ENCODE results near the gene PRKCH. TPM values are rescaled to one million over a fixed set of nuclear protein-coding genes. Genes with fewer than 3 reads are reported as not detected.

The PRKCH gene
- total RNA-seq, 4 donors from 2014 or later = 15.7 to 74.7 (median 38.4) TPM

DNA sequence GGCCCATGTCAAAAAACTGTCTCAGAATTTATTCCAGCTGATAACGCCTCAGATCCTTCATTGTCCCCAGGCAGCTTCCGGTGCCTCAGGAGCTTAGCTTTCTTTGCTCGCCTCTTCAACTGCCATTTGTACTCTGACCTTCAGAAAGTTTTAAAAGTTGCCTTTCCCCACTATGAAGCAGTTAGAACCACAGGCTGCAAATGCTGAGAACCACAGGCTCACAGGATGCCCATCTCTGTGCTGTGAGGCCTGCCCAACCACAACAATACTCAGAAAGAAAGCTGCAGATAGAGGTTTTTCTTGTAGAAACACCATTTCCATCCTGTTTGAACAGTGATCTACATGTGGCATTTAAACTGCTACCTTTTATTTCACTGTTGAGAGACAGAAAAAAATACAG, 131.1 kb downstream of the PRKCH start:
- TF ChIP-seq, protein P1, sequence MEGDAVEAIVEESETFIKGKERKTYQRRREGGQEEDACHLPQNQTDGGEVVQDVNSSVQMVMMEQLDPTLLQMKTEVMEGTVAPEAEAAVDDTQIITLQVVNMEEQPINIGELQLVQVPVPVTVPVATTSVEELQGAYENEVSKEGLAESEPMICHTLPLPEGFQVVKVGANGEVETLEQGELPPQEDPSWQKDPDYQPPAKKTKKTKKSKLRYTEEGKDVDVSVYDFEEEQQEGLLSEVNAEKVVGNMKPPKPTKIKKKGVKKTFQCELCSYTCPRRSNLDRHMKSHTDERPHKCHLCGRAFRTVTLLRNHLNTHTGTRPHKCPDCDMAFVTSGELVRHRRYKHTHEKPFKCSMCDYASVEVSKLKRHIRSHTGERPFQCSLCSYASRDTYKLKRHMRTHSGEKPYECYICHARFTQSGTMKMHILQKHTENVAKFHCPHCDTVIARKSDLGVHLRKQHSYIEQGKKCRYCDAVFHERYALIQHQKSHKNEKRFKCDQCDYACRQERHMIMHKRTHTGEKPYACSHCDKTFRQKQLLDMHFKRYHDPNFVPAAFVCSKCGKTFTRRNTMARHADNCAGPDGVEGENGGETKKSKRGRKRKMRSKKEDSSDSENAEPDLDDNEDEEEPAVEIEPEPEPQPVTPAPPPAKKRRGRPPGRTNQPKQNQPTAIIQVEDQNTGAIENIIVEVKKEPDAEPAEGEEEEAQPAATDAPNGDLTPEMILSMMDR (IDR thresholded peaks at IDR 0.05) = no peak
- ATAC-seq (ENCODE audit: low FRiP score) (no peak), DNase-seq (ENCODE audit: low spot score) (no peak)

DNA sequence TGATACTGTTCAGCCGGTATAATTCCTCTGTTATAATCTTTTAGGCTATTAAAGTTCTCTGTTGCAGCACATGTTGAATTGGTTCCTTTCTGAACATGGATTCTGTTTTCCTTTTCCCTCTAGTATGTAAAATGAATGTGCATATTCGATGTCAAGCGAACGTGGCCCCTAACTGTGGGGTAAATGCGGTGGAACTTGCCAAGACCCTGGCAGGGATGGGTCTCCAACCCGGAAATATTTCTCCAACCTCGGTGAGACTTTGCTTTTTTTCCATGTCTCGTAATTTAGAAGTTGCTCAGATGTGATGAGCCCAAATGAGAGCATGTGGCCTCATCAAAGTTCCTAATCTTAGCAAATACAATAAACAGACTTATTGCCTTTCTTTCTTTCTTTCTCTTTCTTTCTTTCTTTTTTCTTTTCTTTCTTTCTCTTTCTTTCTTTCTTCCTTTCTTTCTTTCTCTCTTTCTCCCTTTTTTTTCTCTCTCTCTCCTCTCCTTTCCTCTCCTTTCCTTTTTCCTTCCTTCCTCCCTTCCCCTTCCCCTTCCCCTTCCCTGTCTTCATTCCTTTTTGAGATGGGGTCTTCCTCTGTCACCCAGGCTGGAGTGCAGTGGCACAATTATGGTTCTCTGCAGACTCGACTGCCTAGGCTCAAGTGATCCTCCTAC, 131.9 kb downstream of the PRKCH start:
- DNase-seq (ENCODE audit: low spot score) (no peak), ATAC-seq (ENCODE audit: low FRiP score) (no peak)
- TF ChIP-seq, protein P1 (IDR thresholded peaks at IDR 0.05) = no peak

DNA sequence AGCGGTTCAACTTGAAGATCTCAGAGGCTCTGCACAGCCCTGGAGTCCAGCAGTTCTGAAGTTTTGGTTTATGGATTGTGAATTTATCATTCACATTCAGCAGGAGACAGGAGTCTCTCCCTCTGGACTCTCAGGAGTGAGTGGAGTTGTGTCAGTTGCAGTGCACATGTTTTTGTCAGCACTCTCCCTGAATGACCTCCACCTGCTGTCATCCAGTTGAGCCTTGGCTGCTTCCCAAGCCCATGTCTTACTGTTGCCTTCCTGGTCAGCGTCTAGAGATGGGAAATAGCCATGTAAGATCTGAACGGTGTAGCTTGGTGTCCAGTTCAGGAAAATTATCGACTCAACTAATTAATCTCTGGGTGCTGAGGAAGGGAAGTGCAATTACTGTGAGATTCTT, 133.2 kb downstream of the PRKCH start:
- ATAC-seq (ENCODE audit: low FRiP score) (no peak), DNase-seq (ENCODE audit: low spot score) (no peak)
- TF ChIP-seq, protein P1 (IDR thresholded peaks at IDR 0.05) = no peak

DNA sequence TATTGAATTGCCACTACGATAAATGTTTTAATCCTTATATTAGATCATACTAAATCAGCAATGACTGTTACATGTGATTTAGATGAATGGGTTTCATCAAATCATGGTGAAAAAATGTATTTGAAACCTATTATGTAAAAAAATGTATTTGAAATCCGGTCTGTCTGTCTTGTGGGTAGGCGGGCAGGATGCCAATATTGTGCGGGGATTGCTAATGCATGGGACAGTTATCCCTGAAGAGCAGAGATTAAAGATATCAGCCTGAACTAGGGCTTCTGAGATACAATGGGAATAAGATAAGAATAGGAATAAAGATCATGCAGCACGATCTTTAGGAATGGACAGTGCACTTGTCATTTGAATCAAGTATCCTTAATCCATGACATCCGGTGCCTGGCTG, 134.0 kb downstream of the PRKCH start:
- ATAC-seq (ENCODE audit: low FRiP score) = no peak

DNA sequence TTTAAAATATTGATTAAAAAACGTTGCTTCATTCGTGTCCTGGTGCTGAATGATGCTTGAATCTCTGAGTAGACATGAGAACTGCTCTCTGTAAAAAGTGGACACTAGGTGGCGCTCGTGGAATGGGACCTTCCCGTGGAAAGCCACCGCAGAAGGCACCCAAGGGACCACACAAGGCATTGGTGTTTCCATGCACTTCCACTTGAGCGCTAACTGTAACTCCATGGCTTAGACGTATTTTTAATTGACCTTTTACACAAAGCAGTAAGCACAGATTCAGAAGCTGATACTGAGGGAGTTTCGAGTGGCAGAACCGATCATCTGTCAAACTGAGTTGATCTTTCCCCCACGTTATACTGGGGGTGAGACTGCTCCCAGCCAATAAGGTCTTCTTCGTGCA, 135.3 kb downstream of the PRKCH start:
- TF ChIP-seq, protein P1 (IDR thresholded peaks at IDR 0.05) = peak in 1 of 3 donors; percentile 23
- DNase-seq (ENCODE audit: low spot score) = peak; percentile 95
- ATAC-seq (ENCODE audit: low FRiP score) = no peak

More for the DNA sequence above, 134.0 kb downstream of the PRKCH start:
- DNase-seq (ENCODE audit: low spot score) = no peak
- TF ChIP-seq, protein P1 (IDR thresholded peaks at IDR 0.05) = no peak

DNA sequence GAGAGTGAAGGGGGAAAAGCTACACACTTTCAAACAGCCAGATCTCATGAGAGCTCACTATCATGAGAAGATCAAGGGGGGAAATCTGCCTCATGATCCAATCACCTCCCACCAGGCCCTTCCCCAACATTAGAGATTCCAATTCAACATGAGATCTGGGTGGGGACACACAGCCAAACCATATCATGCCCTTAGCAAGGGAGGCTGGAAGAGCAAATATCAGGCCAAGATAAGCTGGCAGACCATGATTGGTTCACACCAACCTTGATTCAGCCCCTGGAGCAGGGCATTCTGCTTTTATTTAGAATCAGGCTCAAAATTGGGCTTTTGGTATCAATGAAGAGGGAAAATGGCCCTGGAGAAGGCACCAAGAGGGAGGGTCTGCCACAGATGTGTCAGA, 137.4 kb downstream of the PRKCH start:
- DNase-seq (ENCODE audit: low spot score) = no peak
- TF ChIP-seq, protein P1 (IDR thresholded peaks at IDR 0.05) = no peak
- ATAC-seq (ENCODE audit: low FRiP score) = no peak

DNA sequence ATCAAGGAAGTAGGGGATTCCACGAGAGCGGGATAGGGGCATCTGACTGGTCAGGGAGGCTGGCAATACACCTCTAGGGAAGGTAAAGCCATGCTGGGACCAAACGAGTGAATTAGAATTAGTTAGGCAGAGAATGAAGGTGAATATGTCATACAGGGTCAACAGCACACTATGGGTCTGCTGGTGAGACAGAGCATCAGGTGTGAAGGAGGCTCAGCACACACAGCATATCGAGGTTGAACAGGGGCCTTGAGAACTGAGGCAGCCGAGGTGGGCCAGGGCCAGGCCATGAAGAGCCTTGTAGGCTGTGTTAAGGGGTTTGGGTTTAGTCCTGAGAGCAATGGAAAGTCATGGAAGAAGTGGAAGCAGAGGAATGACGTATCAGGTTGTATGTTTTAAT, 137.8 kb downstream of the PRKCH start:
- DNase-seq (ENCODE audit: low spot score) = no peak
- TF ChIP-seq, protein P1 (IDR thresholded peaks at IDR 0.05) = no peak
- ATAC-seq (ENCODE audit: low FRiP score) = no peak
